Measurements from ENCODE around the gene ZBTB7A.

The ZBTB7A gene

DNA sequence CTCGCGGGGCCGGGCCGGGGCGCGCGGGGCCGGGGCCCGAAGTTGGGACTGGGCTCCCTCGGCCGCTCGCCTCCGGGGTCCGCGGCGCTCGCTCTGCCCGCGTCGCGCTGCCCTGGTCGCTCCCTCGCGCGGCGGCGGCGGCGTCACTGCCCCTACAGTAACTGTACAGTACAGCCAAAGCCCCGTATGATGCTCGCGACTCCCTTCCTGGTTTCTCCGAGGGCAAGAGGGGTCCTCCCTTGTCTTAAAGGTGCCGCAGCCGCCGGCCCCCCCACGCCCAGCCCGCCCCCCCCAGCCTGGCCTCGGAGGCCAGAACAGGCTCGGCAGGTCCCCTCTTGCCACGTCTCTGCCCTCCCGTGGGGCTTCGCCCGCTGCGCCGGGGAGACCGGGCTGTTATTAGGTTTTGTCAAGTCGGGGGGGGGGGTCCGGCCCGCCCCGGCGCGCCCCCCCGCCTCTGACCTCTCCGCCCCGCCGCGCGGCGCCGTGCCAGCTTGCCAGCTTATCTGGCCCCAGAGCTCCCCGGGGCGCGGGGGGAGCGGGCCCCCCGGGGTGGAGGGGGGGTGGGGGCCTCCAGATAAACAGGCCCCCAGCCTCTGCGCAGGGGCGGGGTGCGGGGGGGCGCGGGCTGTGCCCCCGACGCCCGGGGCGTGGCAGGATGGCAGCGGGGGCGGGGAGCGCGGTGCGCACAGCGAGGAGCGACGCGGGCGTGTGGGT is at the start of gene ZBTB7A:
Gene ZBTB7A, minus strand, starts transcription at position 218 of the 714 bp plus-strand sequence. CDS start 11,667 bp downstream, outside the sequence.
- DNase-seq: peak; percentile 78

DNA sequence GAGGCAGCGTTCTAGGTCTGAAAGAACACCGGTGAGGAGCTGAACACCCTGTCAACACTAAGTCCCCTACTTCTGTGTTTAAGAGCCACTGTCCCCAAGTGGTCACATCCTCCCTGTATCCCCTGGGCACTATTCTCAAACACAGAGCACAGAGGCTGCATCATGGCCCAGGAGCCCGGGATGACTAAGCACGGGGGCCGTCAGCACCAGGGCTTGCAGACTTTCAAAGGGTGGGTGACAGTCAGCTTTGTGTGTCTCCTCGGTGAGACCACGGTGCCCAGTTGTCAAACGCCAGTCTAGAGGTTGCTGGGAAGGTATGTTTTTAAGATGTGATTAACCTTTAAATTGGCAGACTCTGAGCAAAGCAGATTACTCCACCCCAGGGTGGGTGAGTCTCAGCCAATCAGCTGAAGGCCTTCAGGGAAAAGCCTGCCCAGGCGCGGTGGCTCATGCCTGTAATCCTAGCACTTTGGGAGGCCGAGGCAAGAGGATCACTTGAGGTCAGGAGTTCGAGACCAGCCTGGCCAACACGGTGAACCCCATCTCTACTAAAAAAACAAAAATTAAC is 49.2 kb upstream of the ZBTB7A start:
- peak; percentile 25 for DNase-seq

DNA sequence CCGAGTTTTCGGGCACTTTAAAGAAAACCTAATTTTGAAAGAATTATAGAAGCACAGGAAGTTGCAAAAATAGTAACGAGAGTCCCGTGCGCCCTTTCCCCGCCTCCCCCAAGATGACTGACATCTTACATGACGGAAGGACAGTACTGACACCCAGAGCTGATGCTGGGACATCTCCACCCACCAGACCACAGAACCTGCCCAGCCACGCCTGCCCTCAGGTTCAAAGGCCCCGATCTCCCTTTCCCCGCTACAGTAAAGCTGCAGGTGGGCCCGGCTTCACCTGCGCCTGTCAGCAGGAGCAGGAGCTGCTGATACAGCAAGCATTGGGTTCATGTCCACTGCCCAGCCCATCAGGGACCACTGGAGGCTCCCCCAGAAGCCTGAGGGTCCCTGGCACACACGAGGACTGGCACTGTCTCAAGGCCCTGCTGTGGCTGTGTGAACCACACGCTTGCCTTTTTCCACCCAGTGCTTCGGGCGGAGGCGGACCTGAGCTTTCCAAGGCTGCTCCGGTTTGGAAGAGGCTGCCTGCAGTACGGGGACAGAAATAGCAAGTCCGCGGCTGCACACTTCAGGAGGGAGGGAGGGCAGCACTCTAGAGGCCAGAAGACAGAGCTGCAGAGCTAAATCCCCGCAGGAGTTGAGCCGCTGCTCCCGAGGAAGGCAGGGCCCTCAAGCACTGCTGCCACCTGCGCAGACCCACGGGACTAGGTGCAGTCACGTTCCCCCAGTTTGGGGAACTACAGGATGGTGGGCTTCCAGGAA is 48.5 kb upstream of the ZBTB7A start:
- DNase-seq: peak; percentile 45

DNA sequence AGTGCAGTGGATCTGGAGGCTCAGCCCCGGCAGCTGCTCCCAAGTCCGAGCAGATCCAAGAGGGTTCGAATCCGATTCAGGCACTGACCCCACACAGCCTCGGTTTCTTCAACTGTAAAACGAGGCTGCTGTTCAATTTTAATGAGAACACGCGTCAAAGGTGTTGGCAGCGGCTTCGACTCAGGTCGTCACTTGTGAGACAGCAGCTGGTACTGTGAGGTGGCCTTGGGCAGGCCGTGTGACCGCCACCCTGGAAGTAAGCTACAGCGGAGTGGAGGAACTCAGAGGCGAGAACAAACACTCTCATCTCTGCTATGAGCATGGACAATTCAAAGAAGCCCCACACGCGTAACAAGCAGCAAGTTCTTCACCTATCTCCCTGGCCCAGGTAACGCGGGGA is 47.5 kb upstream of the ZBTB7A start:
- DNase-seq: no peak

DNA sequence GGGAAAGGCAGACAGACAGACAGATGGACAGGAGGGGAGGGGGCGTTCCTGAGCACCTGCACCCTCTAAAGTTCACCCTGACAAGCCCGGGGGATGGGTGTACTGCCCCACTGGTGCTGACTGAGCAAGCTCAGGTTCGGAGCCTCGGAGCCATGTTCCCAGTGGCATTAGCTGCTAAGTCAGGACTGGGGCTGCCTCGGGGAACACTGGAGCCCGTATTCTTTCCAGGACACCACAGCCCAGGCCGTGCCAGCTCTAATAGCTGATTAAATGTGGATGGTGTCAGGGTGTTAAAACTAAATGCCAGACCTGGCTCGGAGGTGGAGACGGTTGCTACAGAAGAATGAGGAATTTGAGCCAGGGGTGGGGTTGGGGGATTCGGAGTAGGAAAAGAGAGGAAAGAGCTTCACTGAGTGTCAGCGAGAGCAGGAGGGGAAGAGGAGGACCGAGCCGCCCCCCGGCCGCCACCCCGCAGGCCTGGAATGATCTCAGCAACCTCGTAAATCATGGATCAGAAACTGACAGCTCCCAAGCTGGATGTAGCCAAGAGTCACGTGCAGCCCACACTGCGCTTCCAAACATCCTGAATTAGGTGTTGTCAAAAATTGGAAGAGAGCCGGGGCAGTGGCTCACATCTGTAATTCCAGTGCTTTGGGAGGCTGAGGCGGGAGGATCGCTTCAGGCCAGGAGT is 46.8 kb upstream of the ZBTB7A start:
- no peak for DNase-seq

DNA sequence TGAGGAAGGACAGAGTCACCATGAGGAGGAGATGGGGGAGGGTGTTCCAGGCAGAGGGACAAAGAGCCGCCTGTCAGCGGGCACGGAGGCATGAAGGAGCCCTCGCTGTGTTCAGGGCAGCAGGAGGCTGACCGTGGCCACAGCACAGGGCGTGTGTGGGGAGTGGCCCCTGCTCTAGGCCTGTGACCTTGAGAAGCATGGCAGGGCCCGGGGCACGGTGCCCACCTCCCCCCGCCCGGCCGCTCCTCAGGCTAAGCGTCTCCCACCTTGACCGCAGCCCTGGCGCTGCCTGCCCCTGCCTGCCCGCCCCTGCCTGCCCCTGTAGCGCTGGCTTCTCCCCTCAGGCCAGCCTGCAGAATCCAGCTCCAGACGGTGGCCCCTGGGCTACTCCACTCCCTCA is 45.7 kb upstream of the ZBTB7A start:
- DNase-seq: no peak

DNA sequence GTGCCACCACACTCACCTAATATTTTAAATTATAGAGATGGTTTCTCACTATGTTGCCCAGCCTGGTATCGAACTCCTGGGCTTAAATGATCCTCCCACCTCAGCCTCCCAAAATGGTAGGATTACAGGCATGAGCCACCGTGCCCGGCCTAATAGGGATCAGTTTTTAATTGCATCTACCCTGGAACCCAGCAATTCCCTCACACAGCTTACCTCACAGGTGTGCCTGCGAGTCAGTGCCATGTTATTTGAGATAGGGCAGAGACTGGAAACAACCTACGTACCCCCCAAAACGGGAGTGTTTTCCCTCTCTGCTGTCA is 42.9 kb upstream of the ZBTB7A start:
- no peak for DNase-seq

DNA sequence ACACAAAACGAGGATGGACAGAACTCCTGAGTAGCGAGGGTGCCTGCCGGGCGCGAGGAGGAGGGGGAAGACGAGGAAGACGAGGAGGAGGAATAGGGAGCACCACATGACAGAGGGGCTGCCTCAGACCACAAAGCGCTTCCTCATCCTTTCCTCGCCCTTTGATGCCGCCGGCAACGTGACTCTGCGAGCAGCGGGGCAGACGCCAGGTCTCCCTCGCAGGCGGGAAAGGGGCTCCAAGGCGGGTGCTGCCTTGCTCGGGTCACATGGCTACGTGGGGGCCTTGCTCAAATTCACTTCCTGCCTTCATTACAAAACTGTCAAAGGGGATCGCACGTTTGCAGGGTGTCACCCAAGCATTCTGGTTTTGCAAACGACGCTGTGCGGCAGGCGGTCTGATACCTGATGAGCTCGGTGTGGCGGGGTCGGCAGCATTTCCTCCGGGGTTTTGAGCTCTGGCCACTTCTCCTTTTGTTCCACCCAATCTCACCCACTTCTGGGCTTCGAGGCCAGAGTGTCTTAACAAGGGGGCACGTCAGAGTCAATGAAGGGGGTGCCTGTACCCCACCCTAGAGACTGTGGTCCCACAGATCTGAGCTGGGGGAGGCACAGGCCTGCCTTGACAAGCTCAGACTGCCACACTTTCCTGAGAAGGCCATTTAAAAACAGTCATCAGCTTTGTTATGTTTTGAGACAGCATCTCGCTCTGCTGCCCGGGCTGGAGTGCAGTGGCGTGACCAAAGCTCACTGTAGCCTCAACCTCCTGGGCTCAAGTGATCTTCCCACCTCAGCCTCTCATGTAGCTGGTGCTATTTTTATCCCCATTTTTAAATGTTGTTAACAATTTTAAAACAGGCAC is 42.3 kb upstream of the ZBTB7A start:
- peak; percentile 55 for DNase-seq

DNA sequence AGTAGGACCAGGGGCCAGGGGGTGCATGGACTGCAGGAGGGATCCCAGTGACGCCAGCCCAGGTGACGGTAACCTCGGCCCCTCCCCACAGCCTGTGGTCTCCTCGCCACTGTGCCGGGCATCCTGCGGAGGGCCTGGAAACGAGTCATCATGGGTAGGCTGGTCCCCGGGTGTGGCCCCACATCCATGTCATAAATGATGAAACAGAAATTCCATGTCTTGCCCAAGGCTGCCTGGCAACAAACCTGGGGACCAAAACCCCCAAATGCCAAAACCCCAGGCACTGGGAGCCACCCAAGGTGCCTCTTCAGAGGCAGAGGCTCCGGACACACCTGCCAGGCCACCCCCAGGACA is 36.4 kb upstream of the ZBTB7A start:
- DNase-seq: peak; percentile 26

DNA sequence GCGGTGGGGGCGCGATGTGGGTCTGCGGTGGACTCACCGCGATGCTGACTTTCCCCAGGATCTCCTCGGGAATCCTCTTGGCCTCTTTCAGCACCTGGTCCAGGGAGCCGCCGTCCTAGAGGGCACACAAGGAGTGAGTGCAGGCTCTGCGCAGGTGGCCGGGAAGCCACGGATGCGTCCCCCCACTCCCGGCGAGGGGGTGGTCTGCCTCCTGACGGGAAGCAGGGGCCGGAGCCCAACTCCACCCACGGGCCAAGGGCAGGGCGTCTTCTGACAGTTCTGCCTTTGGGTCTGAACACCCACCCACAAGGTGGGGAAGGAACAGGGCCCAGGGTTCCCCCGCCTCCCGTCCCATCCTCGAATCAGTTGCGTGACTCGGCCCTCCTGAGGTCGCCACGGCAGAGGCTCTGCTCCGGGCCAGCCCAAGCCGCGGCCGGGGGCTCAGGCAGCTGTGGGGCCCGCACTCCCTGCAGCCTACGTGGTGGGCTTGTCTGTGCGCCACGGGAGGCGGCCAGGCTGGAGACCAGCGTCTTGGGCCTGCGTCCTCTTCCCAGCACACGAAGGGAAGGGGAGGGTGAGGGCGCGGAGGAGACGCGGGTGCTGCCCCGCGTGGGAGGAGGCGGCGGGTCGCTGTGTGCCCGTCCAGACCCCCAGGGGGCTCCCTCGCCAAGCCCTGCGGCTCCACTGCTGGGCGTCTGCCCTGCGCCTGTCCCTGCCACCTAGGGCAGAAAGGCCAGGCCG is 35.8 kb upstream of the ZBTB7A start:
- no peak for DNase-seq

DNA sequence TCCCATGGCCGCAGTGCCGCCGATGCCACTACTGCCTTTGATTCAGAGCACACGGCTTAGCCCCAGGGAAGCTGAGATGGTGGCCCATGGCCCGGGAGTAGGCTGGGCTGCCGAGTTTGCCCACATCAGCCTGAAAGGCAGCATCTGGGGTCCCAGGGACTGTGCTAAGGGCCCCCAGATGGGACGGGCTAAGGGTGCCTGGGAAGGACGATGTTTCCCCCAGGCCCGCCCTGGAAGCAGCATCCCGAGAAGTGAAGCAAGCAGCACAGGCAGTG is 34.7 kb upstream of the ZBTB7A start:
- DNase-seq: no peak

DNA sequence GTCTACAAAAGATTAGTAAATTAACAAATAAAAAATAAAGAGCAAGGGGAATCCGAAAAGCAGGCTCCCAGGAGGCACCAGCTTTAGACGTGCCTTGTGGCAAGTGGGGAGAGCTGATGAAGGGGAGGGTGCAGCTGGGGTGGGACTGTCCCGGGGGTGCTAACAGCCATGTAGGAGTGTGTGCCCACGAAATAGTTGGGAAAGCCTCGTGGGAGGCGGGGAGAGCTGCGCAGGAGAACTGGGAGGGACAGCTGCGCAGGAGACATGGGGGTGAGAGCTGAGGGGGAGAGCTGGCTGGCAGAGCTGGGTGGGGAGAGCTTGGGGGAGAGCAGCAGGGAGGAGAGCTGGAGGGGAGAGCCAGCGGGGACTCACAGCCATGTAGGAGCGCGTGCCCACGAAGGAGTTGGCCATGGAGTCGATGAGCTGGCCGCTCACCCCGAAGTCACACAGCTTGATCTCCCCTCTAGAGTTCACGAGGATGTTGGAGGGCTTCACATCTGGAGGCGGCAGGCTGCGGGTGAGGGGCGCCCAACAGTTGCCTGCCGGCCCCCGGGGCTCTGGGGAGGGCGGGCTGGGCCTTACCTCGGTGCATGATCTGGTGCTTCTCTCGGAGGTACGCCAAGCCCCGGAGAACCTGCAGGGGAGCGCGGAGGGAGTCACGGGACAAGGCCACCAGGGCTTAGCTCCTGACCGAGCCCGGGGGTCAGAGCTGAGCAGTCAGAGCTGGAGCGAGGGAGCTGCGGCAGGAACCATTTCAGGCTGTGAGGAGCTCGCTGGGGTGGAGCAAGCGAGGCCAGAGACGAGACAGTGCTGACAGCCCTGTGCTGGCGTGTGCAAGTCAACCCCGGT is 34.2 kb upstream of the ZBTB7A start:
- no peak for DNase-seq

DNA sequence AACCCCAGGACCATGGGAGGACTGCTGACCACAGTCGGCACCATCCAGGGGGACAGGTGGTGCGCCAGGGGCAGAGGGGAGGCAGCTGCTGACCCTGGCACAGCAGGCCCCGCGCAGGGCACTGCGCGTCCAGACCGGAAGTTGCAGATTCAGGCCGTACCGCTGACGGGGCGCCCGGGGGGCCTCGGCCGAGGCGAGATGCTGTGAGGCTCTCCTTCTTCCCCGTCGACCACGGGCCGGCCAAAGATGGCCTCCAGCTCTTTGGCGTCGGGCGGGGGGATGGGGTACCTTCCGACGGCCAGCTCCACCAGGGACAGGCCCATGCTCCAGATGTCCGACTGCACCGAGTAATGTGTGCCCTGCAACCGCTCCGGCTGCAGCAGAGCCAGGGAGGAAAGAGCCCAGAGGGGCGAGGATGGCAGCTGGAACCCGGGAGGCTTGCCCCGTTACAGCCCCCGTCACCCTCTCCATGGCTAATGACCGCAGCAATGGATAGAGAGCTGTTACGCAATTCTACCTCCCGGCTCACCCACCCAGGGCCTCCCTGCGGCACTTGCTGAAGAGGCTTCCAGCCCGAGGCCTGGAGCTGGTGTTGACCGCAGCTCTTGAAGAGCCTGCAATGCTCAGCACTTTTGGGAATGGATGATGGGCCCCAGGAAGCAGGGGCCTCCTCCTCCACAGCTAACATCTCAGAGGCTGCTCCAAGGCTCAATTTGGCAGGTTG is 32.5 kb upstream of the ZBTB7A start:
- DNase-seq: no peak

DNA sequence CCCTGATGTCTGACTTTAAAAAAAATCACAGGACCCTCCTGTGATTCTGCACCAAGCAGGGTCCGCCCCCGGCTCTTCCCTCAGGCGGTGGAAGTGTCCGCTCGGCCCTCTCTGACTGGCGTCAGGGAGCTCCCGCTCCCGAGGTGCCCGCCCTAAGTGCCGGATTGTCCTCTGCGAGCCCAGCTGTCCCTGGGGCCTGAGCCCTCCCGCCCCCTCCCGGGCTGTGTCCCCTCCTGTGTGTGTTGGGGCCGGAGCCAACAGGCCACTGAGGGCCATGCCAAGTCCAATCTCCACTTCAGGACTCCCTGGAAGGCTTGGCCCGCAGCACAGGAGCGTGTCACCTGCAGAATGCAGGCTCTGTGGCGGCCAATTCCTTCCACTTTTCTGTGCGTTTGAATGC is 31.8 kb upstream of the ZBTB7A start:
- DNase-seq: no peak

DNA sequence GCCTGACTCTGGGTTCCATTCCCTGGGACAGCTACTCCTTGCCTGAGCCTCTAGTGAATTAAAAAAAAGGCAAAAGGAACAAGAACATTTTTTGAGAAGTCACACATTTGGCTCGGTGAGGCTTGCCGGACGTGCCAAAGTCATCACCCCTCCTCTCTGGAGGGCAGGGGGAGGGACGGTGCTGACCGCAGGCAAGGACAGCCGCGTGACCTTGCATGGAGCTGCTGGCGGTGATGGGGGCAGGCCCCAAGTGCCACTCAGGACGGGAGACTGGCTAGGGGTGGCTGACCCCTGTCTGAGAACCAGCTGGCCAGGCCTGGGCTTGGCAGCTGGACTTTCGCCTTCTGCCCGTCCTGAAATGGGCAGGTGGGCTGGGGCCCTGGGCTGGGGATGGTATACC is 30.8 kb upstream of the ZBTB7A start:
- DNase-seq: no peak

DNA sequence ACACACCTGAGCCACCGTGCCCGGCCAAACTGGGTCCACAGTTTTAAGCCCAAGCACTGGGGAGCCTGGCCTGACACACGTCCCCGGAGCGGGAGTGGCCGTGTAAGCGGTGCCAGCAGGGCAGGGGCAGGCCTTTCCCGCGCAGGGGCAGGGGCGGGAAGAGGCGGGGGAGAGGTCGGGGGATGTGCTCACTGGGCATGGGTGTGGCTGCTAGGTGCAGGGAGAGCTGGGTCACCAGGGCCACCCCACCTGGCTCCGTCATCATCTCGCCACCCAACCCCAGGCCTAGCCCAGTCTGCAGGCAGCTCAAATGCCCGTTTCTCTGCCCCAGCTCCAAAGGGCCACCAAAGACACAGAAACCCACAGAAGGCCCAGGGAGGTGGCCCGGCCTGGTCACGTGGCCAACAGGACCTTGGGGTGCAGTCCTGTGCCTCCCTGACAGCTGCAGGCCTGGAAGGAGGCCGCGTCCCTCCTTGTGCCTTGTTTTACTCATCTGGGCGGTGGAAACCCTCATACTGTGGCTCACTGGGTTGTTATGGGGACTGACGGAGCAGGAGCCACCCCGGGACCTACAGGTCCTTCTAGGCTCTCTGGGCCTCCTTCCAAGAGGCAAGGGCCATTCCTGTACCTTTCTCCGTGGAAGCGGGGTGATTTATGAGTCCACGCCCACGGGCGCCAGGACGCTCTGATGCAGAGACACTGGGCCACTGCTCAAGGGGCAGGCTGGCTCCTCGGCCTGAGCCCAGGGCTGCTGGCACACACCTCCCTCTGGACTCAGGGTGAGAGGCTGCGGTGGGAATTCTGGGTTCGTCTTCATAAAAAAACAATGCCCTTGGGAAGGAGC is 29.6 kb upstream of the ZBTB7A start:
- DNase-seq: no peak

DNA sequence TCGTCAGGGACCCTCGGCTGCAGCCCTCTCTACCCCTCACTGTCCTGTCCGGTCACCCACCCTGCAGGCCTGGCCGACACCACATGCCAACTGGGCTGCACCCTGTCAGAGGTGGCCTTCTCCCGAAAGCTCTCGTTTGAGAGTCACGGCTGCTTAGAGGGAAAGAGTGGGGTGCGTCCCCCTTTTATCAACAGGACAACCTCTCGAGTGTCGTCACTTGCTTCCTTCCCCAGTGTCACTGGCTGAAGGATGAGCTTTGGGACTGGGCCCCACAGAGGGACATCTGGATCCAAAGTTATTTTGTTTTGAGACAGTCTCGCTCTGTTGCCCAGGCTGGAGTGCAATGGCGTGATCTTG is 28.8 kb upstream of the ZBTB7A start:
- DNase-seq: no peak

DNA sequence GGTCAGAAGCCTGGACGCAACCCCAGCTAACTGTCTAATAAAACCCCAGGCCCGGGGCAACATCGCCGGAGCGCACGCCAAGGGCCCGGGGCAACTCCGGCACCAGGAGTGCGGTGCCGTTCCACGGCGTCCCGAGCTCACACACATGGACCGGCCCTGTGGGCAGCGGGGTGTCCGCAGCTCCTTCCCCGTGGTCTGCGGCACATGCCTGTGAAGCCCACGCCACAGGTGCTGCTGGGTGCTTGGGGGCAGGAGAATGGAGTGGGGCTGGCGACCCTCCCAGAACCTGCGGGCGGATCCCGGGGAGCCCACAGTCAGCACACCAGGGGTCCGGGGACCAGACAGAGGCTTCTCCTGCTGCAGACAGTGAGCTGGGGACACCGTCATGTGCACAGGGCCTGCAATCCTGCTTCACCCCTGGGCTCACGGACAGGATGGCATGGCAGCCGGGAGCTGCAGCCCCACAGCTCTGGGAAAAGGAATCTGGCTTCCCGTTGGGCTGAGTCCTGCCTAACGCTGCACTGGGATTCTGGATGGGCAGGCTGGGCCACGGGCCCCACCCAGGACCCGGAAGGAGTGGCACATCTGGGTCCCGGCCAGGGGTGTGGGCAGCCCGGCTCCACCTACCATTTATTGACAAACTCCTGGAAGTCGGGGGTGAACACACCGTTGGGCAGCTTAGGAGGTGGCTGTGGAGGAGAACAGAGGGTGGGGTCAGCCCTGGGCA is 28.2 kb upstream of the ZBTB7A start:
- DNase-seq: no peak

DNA sequence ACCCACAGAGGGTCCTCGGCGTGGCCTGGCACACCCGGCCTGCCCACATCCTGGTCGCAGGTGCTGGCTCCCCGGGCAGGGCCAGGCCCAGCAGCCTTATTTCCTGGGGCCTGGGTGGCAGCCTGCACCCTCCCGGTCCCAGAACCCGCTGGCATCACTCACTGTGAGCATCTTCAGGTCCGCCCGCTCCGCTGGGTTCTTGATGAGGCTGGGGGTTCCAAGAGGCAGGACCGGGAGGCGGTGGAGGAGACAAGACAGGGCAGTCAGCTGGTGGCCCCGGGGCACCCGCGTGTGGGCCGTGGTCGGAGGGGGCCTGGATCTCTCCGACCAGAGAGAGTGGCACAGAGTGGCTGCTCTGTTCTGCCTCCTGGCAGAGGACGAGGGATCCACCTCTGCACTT is 27.6 kb upstream of the ZBTB7A start:
- DNase-seq: no peak
